Hepatocyte (in vitro differentiated cells): ENCODE data around the gene C5AR1.

ENCODE experiments used
- EZH2 ChIP-seq: fragments of 200-600 bp; sonication (generic); IDR thresholded peaks from 2 replicates; pipeline ENCODE4 v1.6.1; 2016; ENCODE audit warnings: antibody characterized with exemption, mild to moderate bottlenecking, borderline replicate concordance
- TF ChIP-seq, protein P1 (sequence below): fragments of 200-600 bp; sonication (generic); IDR thresholded peaks from 2 replicates; pipeline ENCODE4 v1.5.1; 2016; ENCODE audit warnings: antibody characterized with exemption, mild to moderate bottlenecking; ENCODE audit not compliant: poor library complexity

DNA sequence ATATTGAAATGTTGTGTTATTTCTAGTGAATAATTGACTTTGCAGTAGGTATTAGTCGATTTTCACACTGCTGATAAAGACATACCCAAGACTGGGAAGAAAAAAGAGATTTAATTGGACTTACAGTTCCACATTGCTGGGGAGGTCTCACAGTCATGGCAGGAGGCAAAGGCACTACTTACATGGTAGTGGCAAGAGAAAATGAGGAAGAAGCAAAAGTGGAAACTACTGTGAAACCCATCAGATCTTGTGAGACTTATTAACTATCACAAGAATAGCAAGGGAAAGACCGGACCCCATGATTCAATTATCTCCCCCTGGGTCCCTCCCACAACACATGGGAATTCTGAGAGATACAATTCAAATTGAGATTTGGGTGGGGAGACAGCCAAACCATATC, 12.4 kb downstream of the C5AR1 start:
- TF ChIP-seq, protein P1, sequence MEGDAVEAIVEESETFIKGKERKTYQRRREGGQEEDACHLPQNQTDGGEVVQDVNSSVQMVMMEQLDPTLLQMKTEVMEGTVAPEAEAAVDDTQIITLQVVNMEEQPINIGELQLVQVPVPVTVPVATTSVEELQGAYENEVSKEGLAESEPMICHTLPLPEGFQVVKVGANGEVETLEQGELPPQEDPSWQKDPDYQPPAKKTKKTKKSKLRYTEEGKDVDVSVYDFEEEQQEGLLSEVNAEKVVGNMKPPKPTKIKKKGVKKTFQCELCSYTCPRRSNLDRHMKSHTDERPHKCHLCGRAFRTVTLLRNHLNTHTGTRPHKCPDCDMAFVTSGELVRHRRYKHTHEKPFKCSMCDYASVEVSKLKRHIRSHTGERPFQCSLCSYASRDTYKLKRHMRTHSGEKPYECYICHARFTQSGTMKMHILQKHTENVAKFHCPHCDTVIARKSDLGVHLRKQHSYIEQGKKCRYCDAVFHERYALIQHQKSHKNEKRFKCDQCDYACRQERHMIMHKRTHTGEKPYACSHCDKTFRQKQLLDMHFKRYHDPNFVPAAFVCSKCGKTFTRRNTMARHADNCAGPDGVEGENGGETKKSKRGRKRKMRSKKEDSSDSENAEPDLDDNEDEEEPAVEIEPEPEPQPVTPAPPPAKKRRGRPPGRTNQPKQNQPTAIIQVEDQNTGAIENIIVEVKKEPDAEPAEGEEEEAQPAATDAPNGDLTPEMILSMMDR: no peak
- TF ChIP-seq EZH2: no peak
